ENCODE data around the gene PLCB1.

Gene PLCB1

GRCh38 chr20:8764344-8764962 lies 632.4 kb downstream of the PLCB1 start:
- no peak for DNase-seq

GRCh38 chr20:8766868-8767390 lies 634.9 kb downstream of the PLCB1 start:
- no peak for DNase-seq

GRCh38 chr20:8774412-8774811 lies 642.3 kb downstream of the PLCB1 start:
- DNase-seq, result no peak

GRCh38 chr20:8777911-8778310 lies 645.8 kb downstream of the PLCB1 start:
- no peak for DNase-seq

GRCh38 chr20:8778387-8778786 lies 646.3 kb downstream of the PLCB1 start:
- DNase-seq, result no peak

GRCh38 chr20:8780915-8781314 lies 648.8 kb downstream of the PLCB1 start:
- no peak for DNase-seq

GRCh38 chr20:8782804-8783203 lies 650.7 kb downstream of the PLCB1 start:
- no peak for DNase-seq

GRCh38 chr20:8783734-8784133 lies 651.7 kb downstream of the PLCB1 start:
- DNase-seq, result no peak

GRCh38 chr20:8786383-8786782 lies 654.3 kb downstream of the PLCB1 start:
- no peak for DNase-seq

GRCh38 chr20:8787090-8787489 lies 655.0 kb downstream of the PLCB1 start:
- no peak for DNase-seq

- DNase-seq, result no peak
Measured at GRCh38 chr20:8788275-8788674, 656.2 kb downstream of the PLCB1 start.

- DNase-seq, result no peak
Measured at GRCh38 chr20:8788831-8789230, 656.8 kb downstream of the PLCB1 start.

- DNase-seq, result no peak
Measured at GRCh38 chr20:8790442-8791074, 658.5 kb downstream of the PLCB1 start.

GRCh38 chr20:8795404-8795803 lies 663.3 kb downstream of the PLCB1 start:
- DNase-seq, result no peak

- no peak for DNase-seq
Measured at GRCh38 chr20:8796088-8796660, 664.1 kb downstream of the PLCB1 start.

GRCh38 chr20:8798505-8798904 lies 666.4 kb downstream of the PLCB1 start:
- DNase-seq, result no peak

GRCh38 chr20:8800089-8800488 lies 668.0 kb downstream of the PLCB1 start:
- DNase-seq, result no peak

GRCh38 chr20:8801686-8802085 lies 669.6 kb downstream of the PLCB1 start:
- DNase-seq, result no peak

GRCh38 chr20:8803065-8803464 lies 671.0 kb downstream of the PLCB1 start:
- DNase-seq, result no peak

GRCh38 chr20:8803941-8804340 lies 671.9 kb downstream of the PLCB1 start:
- no peak for DNase-seq

- DNase-seq, result no peak
Measured at GRCh38 chr20:8805737-8806442, 673.8 kb downstream of the PLCB1 start.

- no peak for DNase-seq
Measured at GRCh38 chr20:8807480-8808201, 675.6 kb downstream of the PLCB1 start.

- no peak for DNase-seq
Measured at GRCh38 chr20:8808202-8808535, 676.1 kb downstream of the PLCB1 start.
